GM12801 (cell line): ENCODE measurements around the gene KCNQ2.

ENCODE experiments used
- TF ChIP-seq, protein P1 (sequence below): IDR thresholded peaks from one replicate; pipeline ENCODE4 v1.5.1; 2011; ENCODE audit warnings: control low read depth; ENCODE audit not compliant: insufficient read length; ENCODE audit errors: extremely low read depth

Gene KCNQ2

DNA sequence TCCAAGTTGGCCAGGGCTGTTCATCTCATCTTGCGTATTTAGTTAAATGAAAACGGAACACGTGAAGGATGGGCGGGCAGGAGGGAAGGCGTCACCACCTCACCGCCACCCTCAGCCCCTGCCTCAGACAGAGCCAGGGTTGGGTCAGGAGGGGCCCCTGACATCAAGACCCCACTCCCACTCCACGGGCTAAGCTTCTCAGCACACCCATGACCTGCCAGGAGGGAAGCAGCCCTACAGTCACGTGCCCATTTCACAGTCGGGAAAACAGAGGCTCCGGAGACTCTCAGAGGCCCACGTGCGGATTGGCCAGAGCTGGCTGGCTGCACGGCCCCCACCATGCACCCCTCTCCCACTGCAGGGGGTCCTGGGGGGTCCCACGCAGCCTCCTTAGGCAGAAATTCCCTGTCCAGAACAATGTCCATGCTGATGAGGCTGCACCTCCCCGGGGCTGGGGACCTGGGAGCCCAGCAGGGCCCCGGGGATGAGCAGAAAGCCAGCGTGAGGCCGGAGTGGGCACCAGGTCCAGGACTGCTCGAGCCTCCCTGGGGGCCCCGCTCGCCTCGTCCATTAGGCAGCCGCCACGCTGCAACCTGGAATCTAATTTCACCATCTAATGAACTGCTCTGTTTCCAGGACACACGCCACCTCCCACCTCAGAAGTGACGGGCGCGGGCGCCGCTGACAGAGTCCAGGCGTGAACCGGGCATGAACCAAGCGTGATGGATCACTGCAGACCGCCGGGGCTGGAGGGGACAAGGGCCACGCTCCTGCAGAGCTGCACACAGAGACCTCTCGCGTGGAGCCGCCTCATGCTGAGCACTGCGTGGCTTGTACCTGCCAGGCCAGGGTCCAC, 15.8 kb downstream of the KCNQ2 start:
- TF ChIP-seq, protein P1, sequence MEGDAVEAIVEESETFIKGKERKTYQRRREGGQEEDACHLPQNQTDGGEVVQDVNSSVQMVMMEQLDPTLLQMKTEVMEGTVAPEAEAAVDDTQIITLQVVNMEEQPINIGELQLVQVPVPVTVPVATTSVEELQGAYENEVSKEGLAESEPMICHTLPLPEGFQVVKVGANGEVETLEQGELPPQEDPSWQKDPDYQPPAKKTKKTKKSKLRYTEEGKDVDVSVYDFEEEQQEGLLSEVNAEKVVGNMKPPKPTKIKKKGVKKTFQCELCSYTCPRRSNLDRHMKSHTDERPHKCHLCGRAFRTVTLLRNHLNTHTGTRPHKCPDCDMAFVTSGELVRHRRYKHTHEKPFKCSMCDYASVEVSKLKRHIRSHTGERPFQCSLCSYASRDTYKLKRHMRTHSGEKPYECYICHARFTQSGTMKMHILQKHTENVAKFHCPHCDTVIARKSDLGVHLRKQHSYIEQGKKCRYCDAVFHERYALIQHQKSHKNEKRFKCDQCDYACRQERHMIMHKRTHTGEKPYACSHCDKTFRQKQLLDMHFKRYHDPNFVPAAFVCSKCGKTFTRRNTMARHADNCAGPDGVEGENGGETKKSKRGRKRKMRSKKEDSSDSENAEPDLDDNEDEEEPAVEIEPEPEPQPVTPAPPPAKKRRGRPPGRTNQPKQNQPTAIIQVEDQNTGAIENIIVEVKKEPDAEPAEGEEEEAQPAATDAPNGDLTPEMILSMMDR, result no peak

DNA sequence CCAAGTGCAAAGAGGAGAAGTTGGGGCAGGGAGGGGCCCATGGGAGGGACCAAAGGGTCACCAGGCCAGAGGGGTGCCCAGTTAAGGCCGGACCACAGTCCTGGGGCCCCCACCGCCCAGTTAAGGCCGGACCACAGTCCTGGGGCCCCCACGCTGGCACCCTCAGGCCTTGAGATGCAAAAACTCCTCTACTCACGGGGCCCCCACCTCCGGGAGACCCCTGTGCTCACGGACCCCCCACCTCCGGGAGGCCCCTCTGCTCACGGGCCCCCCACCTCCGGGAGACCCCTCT, 16.9 kb downstream of the KCNQ2 start:
- TF ChIP-seq, protein P1, result no peak

DNA sequence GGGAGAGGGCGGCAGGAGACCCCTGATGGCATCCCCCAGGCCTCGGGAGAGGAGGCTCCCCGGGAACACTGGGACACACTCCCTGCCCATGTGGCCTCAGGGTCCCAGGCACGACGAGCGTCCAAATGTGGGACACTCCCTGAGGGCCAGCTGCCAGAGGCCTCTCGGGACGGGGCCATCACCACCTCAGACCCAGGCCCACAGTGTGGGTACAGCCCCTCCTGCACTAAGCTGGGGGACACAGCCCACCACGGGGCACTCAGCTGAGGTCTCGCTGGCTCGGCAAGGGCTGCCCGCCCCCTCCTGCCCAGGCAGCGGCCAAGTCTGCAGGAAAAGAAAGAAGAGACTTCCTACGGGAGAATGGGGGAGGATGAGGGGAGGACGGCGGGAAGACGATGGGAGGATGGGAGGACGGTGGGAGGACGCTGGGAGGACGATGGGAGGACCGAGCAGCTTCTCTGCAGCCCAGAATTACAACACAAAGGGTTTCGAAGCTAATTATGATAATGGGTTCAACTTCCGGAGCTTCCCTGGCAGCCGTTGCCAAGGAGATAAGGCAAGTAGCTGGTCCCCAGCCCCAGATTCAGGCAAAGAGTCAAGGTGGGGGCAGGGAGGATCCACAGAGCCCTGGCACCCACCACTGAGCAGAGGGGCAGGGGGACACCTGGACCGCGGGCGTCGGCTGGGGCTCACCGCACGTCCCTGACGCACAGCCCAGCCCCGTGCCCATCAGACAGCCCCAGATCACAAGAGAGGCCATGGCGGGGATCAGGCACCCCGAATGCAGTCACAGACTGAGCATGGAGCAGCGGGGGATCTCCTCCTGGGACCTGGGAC, 17.5 kb downstream of the KCNQ2 start:
- TF ChIP-seq, protein P1, result no peak

DNA sequence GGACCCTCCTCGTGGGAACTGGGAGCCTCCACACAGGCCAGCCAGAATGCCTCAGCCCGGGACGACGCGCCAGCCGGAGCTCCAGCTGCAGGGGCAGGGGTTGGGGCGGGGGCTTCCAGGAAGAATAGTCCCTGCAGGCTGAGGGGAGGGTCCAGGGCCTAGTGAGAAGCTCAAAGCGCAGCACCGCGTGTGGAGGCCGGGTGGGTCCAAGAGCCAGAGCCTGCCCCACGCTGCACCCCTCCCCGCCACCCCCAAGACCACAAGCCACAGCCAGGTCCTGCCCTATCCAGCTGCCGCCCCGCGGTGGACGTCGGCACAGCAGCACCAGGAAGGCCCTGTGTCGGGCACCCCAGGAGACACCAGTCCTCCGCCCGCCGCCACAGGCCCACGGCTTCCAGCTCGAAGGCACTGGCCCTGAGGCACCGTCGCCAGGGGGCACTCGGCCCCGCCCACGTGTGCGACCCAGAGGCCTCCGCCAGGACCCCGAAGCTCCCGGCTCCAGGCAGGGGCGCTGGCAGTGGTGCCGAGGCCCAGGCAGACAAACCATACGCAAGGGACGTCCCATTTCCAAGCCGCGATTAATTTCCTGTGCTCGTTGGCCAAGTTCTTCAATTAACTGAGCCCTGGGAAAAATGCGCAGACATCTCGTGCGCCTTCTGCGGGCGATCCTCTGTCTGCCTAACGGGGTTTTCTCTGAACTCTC, 19.5 kb downstream of the KCNQ2 start:
- TF ChIP-seq, protein P1, result no peak

DNA sequence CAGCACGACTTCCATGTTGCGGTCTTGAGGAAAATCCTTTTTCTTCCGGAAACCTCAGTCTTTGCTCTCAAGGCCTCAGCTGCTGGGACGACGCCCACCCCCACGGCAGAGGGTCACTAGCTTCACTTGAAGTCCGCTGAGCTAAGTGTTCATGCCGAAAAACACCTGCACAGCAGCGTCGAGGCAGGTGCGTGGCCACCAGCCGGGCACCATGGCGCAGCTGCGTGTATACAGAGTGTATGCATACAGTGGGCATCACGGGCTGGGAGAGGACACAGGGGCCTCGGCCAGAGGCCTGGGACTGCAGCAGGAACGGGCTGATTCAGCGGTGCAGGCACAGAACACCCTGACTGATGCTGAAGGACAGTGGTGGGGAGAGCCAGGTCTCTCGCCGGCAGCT, 20.1 kb downstream of the KCNQ2 start:
- TF ChIP-seq, protein P1, result no peak

DNA sequence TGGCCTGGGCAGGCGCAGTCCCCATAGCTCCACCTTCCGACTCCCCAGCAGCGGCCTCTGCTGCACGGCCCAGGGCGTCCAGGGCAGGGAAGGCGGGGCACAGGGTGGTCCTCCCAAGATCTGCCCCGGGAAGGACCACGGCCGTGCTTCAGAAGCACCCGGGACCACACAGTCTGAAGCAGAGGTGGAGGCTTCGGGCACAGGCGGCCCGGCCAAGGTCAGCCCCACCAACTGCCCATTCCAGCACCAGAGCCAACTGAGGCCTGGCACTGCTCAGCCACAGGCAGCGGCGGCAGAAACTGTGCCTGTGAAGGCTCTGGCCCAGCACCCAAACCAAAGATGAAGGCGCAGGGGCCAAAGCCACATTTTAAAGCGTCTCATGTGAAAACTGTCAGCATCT, 20.6 kb downstream of the KCNQ2 start:
- TF ChIP-seq, protein P1, result no peak
